GM21576 (cell line): Measurements from ENCODE around the gene EPHB4.
A peak's percentile ranks its signal among the peaks of the same experiment; 100 is the strongest.

Experiments
- ATAC-seq: cut with Tn5 transposase; IDR thresholded peaks from one replicate; pipeline ENCODE4 v1.9.1; 2021; ENCODE audit warnings: mild to moderate bottlenecking, moderate library complexity; ENCODE audit not compliant: unreplicated experiment

The EPHB4 gene

GRCh38 chr7:100827330-100828226, at the start of gene EPHB4:
Gene EPHB4, minus strand, starts transcription at chr7:100827523. Its CDS starts 493 bp downstream, at chr7:100827030.
- no peak for ATAC-seq

GRCh38 chr7:100875356-100875751, 48.0 kb upstream of the EPHB4 start:
- ATAC-seq = peak; percentile 28

- peak; percentile 86 for ATAC-seq
These were observed 47.4 kb upstream of the EPHB4 start, which contains the start of gene SRRT for GRCh38 chr7:100874577-100875355. Gene SRRT, plus strand, starts transcription at chr7:100875103. Its CDS starts 488 bp downstream, at chr7:100875591.

GRCh38 chr7:100874300-100874576, 46.9 kb upstream of the EPHB4 start:
- no peak for ATAC-seq

GRCh38 chr7:100873599-100874299, 46.4 kb upstream of the EPHB4 start:
- no peak for ATAC-seq

- no peak for ATAC-seq
These were observed 40.6 kb upstream of the EPHB4 start for GRCh38 chr7:100867776-100868485.

GRCh38 chr7:100867040-100867775, 39.9 kb upstream of the EPHB4 start, which contains the start of gene TRIP6:
Gene TRIP6, plus strand, starts transcription at chr7:100867387. Its CDS starts 111 bp downstream, at chr7:100867498.
- ATAC-seq = no peak

- ATAC-seq = no peak
These were observed 39.4 kb upstream of the EPHB4 start for GRCh38 chr7:100866729-100867039.

- ATAC-seq = no peak
These were observed 38.8 kb upstream of the EPHB4 start for GRCh38 chr7:100865938-100866728.

- ATAC-seq = no peak
These were observed 38.1 kb upstream of the EPHB4 start for GRCh38 chr7:100865372-100865911.

- ATAC-seq = no peak
These were observed 37.0 kb upstream of the EPHB4 start for GRCh38 chr7:100864263-100864845.

- ATAC-seq = no peak
These were observed 36.2 kb upstream of the EPHB4 start for GRCh38 chr7:100863406-100863950.

- ATAC-seq = no peak
These were observed 34.3 kb upstream of the EPHB4 start for GRCh38 chr7:100861616-100861985.

- no peak for ATAC-seq
These were observed 33.6 kb upstream of the EPHB4 start for GRCh38 chr7:100860702-100861615.

- no peak for ATAC-seq
These were observed 32.5 kb upstream of the EPHB4 start for GRCh38 chr7:100859856-100860255.

GRCh38 chr7:100856871-100857282, 29.6 kb upstream of the EPHB4 start:
- no peak for ATAC-seq

- no peak for ATAC-seq
These were observed 28.2 kb upstream of the EPHB4 start for GRCh38 chr7:100855515-100855914.
